HCT116 (cell line): Measurements from ENCODE around the gene STRIT1. TPM values are rescaled to one million over a fixed set of nuclear protein-coding genes. Genes with fewer than 3 reads are reported as not detected.

ENCODE experiments used
- ATAC-seq: fragments of 200-7000 bp; cut with Tn5 transposase; 2 replicates; pipeline ENCODE4 v1.9.1; 2020; ENCODE audit warnings: mild to moderate bottlenecking, moderate library complexity
- BruUV-seq: library from RNA; stranded (reverse); fragments of 400-500 nt; replicated peaks from 2 replicates; lab custom pipeline; 2021; lab: Mats Ljungman, UMichigan
- CTCF ChIA-PET: fragments of 300-600 bp; sonication (Branson Sonifier 250); formaldehyde crosslinking; loops from one replicate; lab custom pipeline; 2021; ENCODE audit warnings: antibody characterized with exemption; lab: Charles Lee
- POLR2A ChIA-PET: fragments of 300-600, 350-600 bp; sonication (Branson Sonifier 250); formaldehyde crosslinking; loops from one replicate; lab custom pipeline; 2021; ENCODE audit warnings: antibody characterized with exemption; lab: Charles Lee
- RAD21 ChIA-PET, 2 experiments: fragments of 300-600 bp; sonication (Branson Sonifier 250); formaldehyde crosslinking; loops; one replicate each; lab custom pipeline; 2023; ENCODE audit warnings: low total read pairs in 2 of 2; ENCODE audit not compliant: uncharacterized antibody in 2 of 2, unreplicated experiment in 2 of 2, low non-redundant PET in 1 of 2; lab: Charles Lee
- DNase-seq: peaks from one replicate; pipeline ENCODE4 v3.0.0-alpha.2; 2010; ENCODE audit warnings: low read depth, low spot score
- H2AFZ ChIP-seq: fragments of 200-600 bp; shearing (Covaris generic), sonication (generic); 2 replicates; pipeline ENCODE4 v1.6.1; 2017; ENCODE audit warnings: low read depth, mixed run types, mixed read lengths, antibody characterized with exemption, low read length; ENCODE audit not compliant: poor library complexity, severe bottlenecking
- H3K27ac ChIP-seq: 2 replicates; pipeline ENCODE4 v1.5.1; 2012; ENCODE audit warnings: low read depth, low read length
- H3K27me3 ChIP-seq: fragments of 200-600 bp; sonication (generic); 2 replicates; pipeline ENCODE4 v1.6.1; 2016; ENCODE audit warnings: mixed run types, low read length, mixed read lengths; ENCODE audit not compliant: insufficient read depth
- H3K36me3 ChIP-seq, 2 experiments: fragments of 200-500 bp in 1 of 2; fragments of 200-600 bp in 1 of 2; sonication (Bioruptor generic) in 1 of 2; sonication (generic) in 1 of 2; 2 replicates each; pipeline versions ENCODE4 v1.5.1 to v1.6.1; 2014 to 2016; ENCODE audit warnings: low read length in 2 of 2, inconsistent platforms in 1 of 2, mixed read lengths in 1 of 2, mixed run types in 1 of 2; ENCODE audit not compliant: insufficient read depth in 2 of 2, control insufficient read depth in 1 of 2
- H3K4me1 ChIP-seq, 2 experiments: fragments of 200-600 bp in 1 of 2; sonication (generic) in 1 of 2; 2 replicates each; pipeline versions ENCODE4 v1.5.1 to v1.6.1; 2012 to 2017; ENCODE audit warnings: low read length in 2 of 2, inconsistent platforms in 1 of 2, mild to moderate bottlenecking in 1 of 2, mixed read lengths in 1 of 2, mixed run types in 1 of 2, moderate library complexity in 1 of 2; ENCODE audit not compliant: insufficient read depth in 2 of 2, control insufficient read depth in 1 of 2
- H3K4me2 ChIP-seq: fragments of 200-600 bp; sonication (generic); 2 replicates; pipeline ENCODE4 v1.6.1; 2017; ENCODE audit warnings: mixed run types, low read length, mixed read lengths
- H3K4me3 ChIP-seq, 2 experiments: fragments of 200-600 bp in 1 of 2; sonication (generic) in 1 of 2; replicated peaks in 1 of 2; 2 replicates each; pipeline ENCODE4 v1.5.1; 2011 to 2016; ENCODE audit warnings: low read length in 2 of 2, control low read depth in 1 of 2, low read depth in 1 of 2, mild to moderate bottlenecking in 1 of 2, mixed read lengths in 1 of 2, mixed run types in 1 of 2
- H3K79me2 ChIP-seq: fragments of 200-600 bp; sonication (generic); 2 replicates; pipeline ENCODE4 v1.6.1; 2017; ENCODE audit warnings: mild to moderate bottlenecking, mixed run types, low read length, moderate library complexity, mixed read lengths; ENCODE audit not compliant: insufficient read depth
- H3K9ac ChIP-seq: fragments of 200-600 bp; sonication (generic); 2 replicates; pipeline ENCODE4 v1.6.1; 2016; ENCODE audit warnings: low read length, mixed read lengths
- H3K9me2 ChIP-seq: fragments of 200-600 bp; sonication (generic), shearing (Covaris generic); 2 replicates; pipeline ENCODE4 v1.6.1; 2017; ENCODE audit warnings: mixed run types, mild to moderate bottlenecking, moderate library complexity; ENCODE audit not compliant: insufficient read depth
- H3K9me3 ChIP-seq, 2 experiments: fragments of 200-500 bp in 1 of 2; fragments of 200-600 bp in 1 of 2; sonication (Bioruptor generic) in 1 of 2; sonication (generic) in 1 of 2; 2 replicates each; pipeline ENCODE4 v1.6.1; 2014 to 2017; ENCODE audit warnings: low read length in 2 of 2, mixed read lengths in 2 of 2, inconsistent platforms in 1 of 2, low read depth in 1 of 2, mild to moderate bottlenecking in 1 of 2, mixed run types in 1 of 2, moderate library complexity in 1 of 2; ENCODE audit not compliant: control insufficient read depth in 1 of 2, insufficient read depth in 1 of 2
- H4K20me1 ChIP-seq: fragments of 200-600 bp; sonication (generic), shearing (Covaris generic); 2 replicates; pipeline ENCODE4 v1.6.1; 2017; ENCODE audit warnings: mixed run types, mild to moderate bottlenecking, moderate library complexity; ENCODE audit not compliant: insufficient read depth
- CBX3 ChIP-seq: IDR thresholded peaks from 2 replicates; pipeline ENCODE4 v1.6.1; 2012; ENCODE audit warnings: low read depth
- EGR1 ChIP-seq: IDR thresholded peaks from 2 replicates; pipeline ENCODE4 v1.6.1; 2012; ENCODE audit warnings: low read depth
- ELF1 ChIP-seq: IDR thresholded peaks from 2 replicates; pipeline ENCODE4 v1.6.1; 2012; ENCODE audit warnings: low read depth, borderline replicate concordance
- EZH2 ChIP-seq: fragments of 200-600 bp; sonication (generic); IDR thresholded peaks from 2 replicates; pipeline ENCODE4 v1.6.1; 2017; ENCODE audit warnings: antibody characterized with exemption, mixed run types
- EZH2phosphoT487 ChIP-seq: fragments of 200-600 bp; IDR thresholded peaks from 2 replicates; pipeline ENCODE4 v1.6.1; 2018; ENCODE audit warnings: antibody characterized with exemption, borderline replicate concordance
- FOSL1 ChIP-seq: IDR thresholded peaks from 2 replicates; pipeline ENCODE4 v1.6.1; 2012; ENCODE audit warnings: low read depth
- JUND ChIP-seq: IDR thresholded peaks from 2 replicates; pipeline ENCODE4 v1.6.1; 2012
- POLR2A ChIP-seq: IDR thresholded peaks from 2 replicates; pipeline ENCODE4 v1.7.0; 2011; ENCODE audit warnings: borderline replicate concordance; ENCODE audit not compliant: insufficient read depth, insufficient read length; ENCODE audit errors: extremely low read depth
- POLR2AphosphoS5 ChIP-seq: IDR thresholded peaks from 2 replicates; pipeline ENCODE4 v1.6.1; 2011; ENCODE audit warnings: mild to moderate bottlenecking, low read depth, low read length, moderate library complexity
- RAD21 ChIP-seq: IDR thresholded peaks from 2 replicates; pipeline ENCODE4 v1.6.1; 2012; ENCODE audit warnings: low read depth, mild to moderate bottlenecking
- SIN3A ChIP-seq: IDR thresholded peaks from 2 replicates; pipeline ENCODE4 v1.6.1; 2012; ENCODE audit warnings: low read depth
- SP1 ChIP-seq: IDR thresholded peaks from 2 replicates; pipeline ENCODE4 v1.6.1; 2012; ENCODE audit warnings: low read depth
- YY1 ChIP-seq: IDR thresholded peaks from 2 replicates; pipeline ENCODE4 v1.6.1; 2011; ENCODE audit warnings: low read length, low read depth, moderate library complexity, mild to moderate bottlenecking; ENCODE audit not compliant: insufficient replicate concordance; ENCODE audit errors: extremely low read depth
- intact Hi-C: fragments of 100-400 bp; cut with micrococcal nuclease; formaldehyde crosslinking; loops from 2 replicates; pipeline ENCODE4 v1.10.0; 2022
- total RNA-seq: library from RNA; stranded (reverse); gene quantifications from one replicate; pipeline ENCODE4 v1.2.1, GENCODE V29; 2021; ENCODE audit not compliant: unreplicated experiment

STRIT1 gene
- total RNA-seq, 1 experiment from 2014 or later, result not detected

DNA sequence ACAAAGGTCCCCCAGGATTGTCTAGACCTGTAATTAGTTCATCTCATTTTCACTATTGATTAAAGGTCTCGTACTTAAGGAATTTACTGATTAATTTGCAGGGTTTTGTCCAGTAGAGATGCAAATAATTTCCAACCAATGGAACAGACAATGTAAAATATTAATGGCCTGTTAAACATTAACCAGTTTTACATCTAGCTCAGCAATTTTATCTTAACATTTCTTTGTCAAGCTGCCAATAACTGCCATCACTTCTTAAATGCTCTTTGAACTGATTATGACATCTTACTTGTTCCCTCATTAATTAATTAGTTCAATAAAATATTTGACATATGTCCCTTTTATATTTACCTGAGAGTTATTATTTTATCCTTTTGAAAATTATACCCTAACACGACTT, 9.4 kb upstream of the STRIT1 start (continued):
- TF ChIP-seq EZH2 (no peak), POLR2A (no peak), YY1 (no peak), JUND (no peak), EGR1 (no peak), FOSL1 (no peak), CBX3 (no peak), SIN3A (no peak), POLR2AphosphoS5 (no peak), SP1 (no peak)
- TF ChIP-seq, all 23 proteins: peak for 0

DNA sequence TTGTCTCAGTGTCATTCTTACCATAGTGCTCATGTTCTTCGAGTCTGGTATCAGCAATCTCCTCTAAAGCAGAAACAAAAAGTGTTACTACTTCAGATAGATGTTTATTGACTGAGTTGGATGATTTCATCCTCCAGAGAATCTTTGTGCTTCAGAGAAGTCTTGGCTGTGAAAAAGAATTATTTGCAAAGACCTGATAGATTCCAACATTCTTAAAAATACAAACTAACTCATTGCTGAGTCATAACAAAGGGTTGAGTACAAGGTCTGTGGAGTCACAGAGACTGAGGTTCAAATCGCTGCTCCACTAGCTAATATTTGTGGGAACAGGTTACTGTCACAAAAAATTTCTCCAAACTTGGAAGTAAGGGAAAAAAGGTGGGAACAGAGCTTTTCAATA, 9.0 kb upstream of the STRIT1 start:
- no peaks in the 10 kb centered on the region for H3K9me3 ChIP-seq
- ATAC-seq (no peak), DNase-seq (no peak)
- H3K27me3 ChIP-seq, result no peaks in the 10 kb centered on the region
- H3K79me2 ChIP-seq, result no peaks in the 10 kb centered on the region
- no peak overlapping the region for H3K9ac ChIP-seq
- peak overlapping the region; percentile 25 for H2AFZ ChIP-seq
- H3K9me2 ChIP-seq, result no peaks in the 10 kb centered on the region; the same call in 1 of the 2 replicates
- no TSS peak for BruUV-seq
- H3K27ac ChIP-seq, result no peak overlapping the region
- H3K4me1 ChIP-seq, result no peaks in the 10 kb centered on the region
- no peaks in the 10 kb centered on the region for H3K36me3 ChIP-seq
- no peak overlapping the region for H3K4me3 ChIP-seq
- intact Hi-C loops, result no loop called here
- ChIA-PET POLR2A (no interaction called here), CTCF (no interaction called here), RAD21 (no interaction called here)
- no peaks in the 10 kb centered on the region for H4K20me1 ChIP-seq
- TF ChIP-seq POLR2AphosphoS5 (no peak), RAD21 (no peak), ELF1 (no peak), EZH2phosphoT487 (no peak)
- H3K4me2 ChIP-seq, result no peak overlapping the region
